GM23338 (cell line): ENCODE data around the gene NECAP2. TPM values are rescaled to one million over a fixed set of nuclear protein-coding genes. Genes with fewer than 3 reads are reported as not detected.
"Not testable (repeated sequence)": the region's sequence is repeated elsewhere in the genome, so short reads cannot be mapped to it uniquely, and the experiment has no call there.

Experiments
- ATAC-seq: fragments of 200-7000 bp; cut with Tn5 transposase; 3 replicates; pipeline ENCODE4 v1.9.1; 2020
- DNase-seq: peaks from one replicate; pipeline ENCODE4 v3.0.0-alpha.2; 2015; ENCODE audit warnings: low spot score
- H2AFZ ChIP-seq: fragments of 200-600 bp; sonication (generic); 2 replicates; pipeline ENCODE4 v1.8.0; 2016; ENCODE audit warnings: antibody characterized with exemption, mild to moderate bottlenecking, moderate library complexity
- H3F3A ChIP-seq: fragments of 200-600 bp; sonication (generic); replicated peaks from 2 replicates; pipeline ENCODE4 v1.8.0; 2017; ENCODE audit warnings: antibody characterized with exemption, mixed run types, low read depth
- H3K27ac ChIP-seq: fragments of 200-600 bp; sonication (generic); 2 replicates; pipeline ENCODE4 v1.6.1; 2016; ENCODE audit warnings: low read depth
- H3K27me3 ChIP-seq: fragments of 200-600 bp; sonication (generic); 2 replicates; pipeline ENCODE4 v1.8.0; 2016; ENCODE audit warnings: mild to moderate bottlenecking, mixed run types, moderate library complexity; ENCODE audit not compliant: insufficient read depth
- H3K36me3 ChIP-seq: fragments of 200-600 bp; sonication (generic); 2 replicates; pipeline ENCODE4 v1.8.0; 2016; ENCODE audit warnings: mild to moderate bottlenecking; ENCODE audit not compliant: insufficient read depth
- H3K4me1 ChIP-seq: fragments of 200-600 bp; sonication (generic); 2 replicates; pipeline ENCODE4 v1.8.0; 2016; ENCODE audit warnings: mild to moderate bottlenecking, moderate library complexity; ENCODE audit not compliant: insufficient read depth
- H3K4me2 ChIP-seq: fragments of 200-600 bp; sonication (generic); 2 replicates; pipeline ENCODE4 v1.7.1; 2017; ENCODE audit warnings: mixed run types
- H3K4me3 ChIP-seq: fragments of 200-600 bp; sonication (generic); 2 replicates; pipeline ENCODE4 v1.6.1; 2016; ENCODE audit warnings: mixed run types
- H3K79me2 ChIP-seq: fragments of 200-600 bp; sonication (generic); replicated peaks from 2 replicates; pipeline ENCODE4 v1.8.0; 2017; ENCODE audit warnings: mild to moderate bottlenecking; ENCODE audit not compliant: insufficient read depth
- H3K9me2 ChIP-seq: fragments of 200-600 bp; sonication (generic); 2 replicates; pipeline ENCODE4 v1.8.0; 2017; ENCODE audit not compliant: insufficient read depth
- H4K20me1 ChIP-seq: fragments of 200-600 bp; sonication (generic); replicated peaks from 2 replicates; pipeline ENCODE4 v1.8.0; 2017; ENCODE audit warnings: mild to moderate bottlenecking; ENCODE audit not compliant: insufficient read depth
- H3K27ac Mint-ChIP-seq: 2 replicates; pipeline ENCODE4 v1.8.0; 2020; ENCODE audit warnings: inconsistent platforms, mild to moderate bottlenecking, moderate library complexity, mixed read lengths
- H3K27me3 Mint-ChIP-seq: 3 replicates; pipeline ENCODE4 v1.8.0; 2022; ENCODE audit warnings: low read depth, mild to moderate bottlenecking, moderate library complexity, mixed read lengths, inconsistent platforms; ENCODE audit not compliant: insufficient read depth, poor library complexity
- H3K36me3 Mint-ChIP-seq: 3 replicates; pipeline ENCODE4 v1.8.0; 2021; ENCODE audit warnings: low read depth, mild to moderate bottlenecking, inconsistent platforms, moderate library complexity, mixed read lengths
- H3K4me1 Mint-ChIP-seq: 3 replicates; pipeline ENCODE4 v1.8.0; 2020; ENCODE audit warnings: mild to moderate bottlenecking, inconsistent platforms, mixed read lengths
- H3K4me3 Mint-ChIP-seq: 3 replicates; pipeline ENCODE4 v1.8.0; 2021; ENCODE audit warnings: moderate library complexity, mild to moderate bottlenecking, inconsistent platforms, mixed read lengths
- H3K9me3 Mint-ChIP-seq: 3 replicates; pipeline ENCODE4 v1.8.0; 2020; ENCODE audit warnings: moderate library complexity, mild to moderate bottlenecking, inconsistent platforms, mixed read lengths
- CREB1 ChIP-seq: fragments of 250-450 bp; sonication (Bioruptor Pico); IDR thresholded peaks from 2 replicates; pipeline ENCODE4 v1.5.0; 2020; ENCODE audit warnings: low read depth, mild to moderate bottlenecking, moderate library complexity
- CTCF ChIP-seq, 2 experiments: fragments of 200-600 bp in 1 of 2; sonication (generic) in 1 of 2; conservative IDR thresholded peaks; 2 replicates each; pipeline versions ENCODE4 v1.5.1 to v1.6.1; 2016 to 2017; ENCODE audit warnings: antibody characterized with exemption in 2 of 2, low read depth in 2 of 2, mild to moderate bottlenecking in 2 of 2, moderate library complexity in 1 of 2
- ETS1 ChIP-seq: IDR thresholded peaks from 2 replicates; pipeline ENCODE4 v1.6.1; 2016; ENCODE audit warnings: antibody characterized with exemption
- EZH2 ChIP-seq: fragments of 200-600 bp; sonication (generic); IDR thresholded peaks from one replicate; pipeline ENCODE4 v1.8.0; 2017; ENCODE audit warnings: antibody characterized with exemption, mild to moderate bottlenecking, low read depth; ENCODE audit not compliant: unreplicated experiment
- EZH2phosphoT487 ChIP-seq: fragments of 200-600 bp; sonication (generic); IDR thresholded peaks from one replicate; pipeline ENCODE4 v1.8.1; 2018; ENCODE audit warnings: antibody characterized with exemption; ENCODE audit not compliant: unreplicated experiment
- NANOG ChIP-seq: IDR thresholded peaks from 2 replicates; pipeline ENCODE4 v1.6.1; 2016; ENCODE audit warnings: antibody characterized with exemption, borderline replicate concordance
- POLR2AphosphoS5 ChIP-seq: IDR thresholded peaks from 2 replicates; pipeline ENCODE4 v1.6.1; 2016; ENCODE audit warnings: antibody characterized with exemption, low read depth
- STAT1 ChIP-seq: IDR thresholded peaks from one replicate; pipeline ENCODE4 v1.6.1; 2016; ENCODE audit warnings: antibody characterized with exemption; ENCODE audit not compliant: unreplicated experiment
- ZNF114 ChIP-seq: fragments of 250-450 bp; sonication (Bioruptor Pico); IDR thresholded peaks from 2 replicates; pipeline ENCODE4 v1.5.0; 2020; ENCODE audit warnings: mild to moderate bottlenecking, moderate library complexity
- ZNF331 ChIP-seq: fragments of 250-450 bp; sonication (Bioruptor Pico); IDR thresholded peaks from 2 replicates; pipeline ENCODE4 v1.5.0; 2020; ENCODE audit warnings: low read depth, mild to moderate bottlenecking, moderate library complexity
- polyA plus RNA-seq: library from polyadenylated mRNA; unstranded; fragments of >200 nt; fragmentation: Nextera tagmentation; extraction: Ambion mirVana; gene quantifications from 2 replicates; pipeline ENCODE4 v1.2.1, GENCODE V29; 2016
- total RNA-seq: library from RNA; depleted of rRNA; stranded (reverse); fragments of >200 nt; shearing (Covaris generic); gene quantifications from 2 replicates; pipeline ENCODE4 v1.2.3, GENCODE V29; 2014
- TF ChIP-seq, protein P1 (sequence below): fragments of 250-450 bp; sonication (Bioruptor Pico); IDR thresholded peaks from 2 replicates; pipeline ENCODE4 v1.5.0; 2020; ENCODE audit warnings: mild to moderate bottlenecking, moderate library complexity

NECAP2 gene
- total and polyA plus RNA-seq, 2 experiments from 2014 or later, result 20.2 to 28.9 TPM

GRCh38 chr1:16451841-16452528 lies 11.5 kb downstream of the NECAP2 start:
- H3K4me2 ChIP-seq, result no peak overlapping the region
- Mint-ChIP-seq H3K27ac (no peak overlapping the region), H3K4me1 (no peaks in the 10 kb centered on the region), H3K9me3 (no peaks in the 10 kb centered on the region), H3K4me3 (no peak overlapping the region), H3K27me3 (no peaks in the 10 kb centered on the region), H3K36me3 (peaks cover 62% of the 10 kb centered on the region)
- H3K4me1 ChIP-seq, result no peaks in the 10 kb centered on the region
- no peaks in the 10 kb centered on the region for H3K9me2 ChIP-seq
- no peak for TF ChIP-seq ETS1
- TF ChIP-seq EZH2phosphoT487, result no peak
- TF ChIP-seq STAT1, result no peak
- TF ChIP-seq ZNF331 (CRISPR knock-in tag), result no peak
- no peak for TF ChIP-seq ZNF114 (CRISPR knock-in tag)
- TF ChIP-seq POLR2AphosphoS5, result no peak
- no peak for TF ChIP-seq CTCF (conservative IDR thresholded peaks at IDR 0.05; ENCODE audit: low read depth in 2 of 2)
- TF ChIP-seq NANOG, result no peak
- TF ChIP-seq EZH2, result no peak
- no peak for TF ChIP-seq CREB1
- TF ChIP-seq, protein P1, sequence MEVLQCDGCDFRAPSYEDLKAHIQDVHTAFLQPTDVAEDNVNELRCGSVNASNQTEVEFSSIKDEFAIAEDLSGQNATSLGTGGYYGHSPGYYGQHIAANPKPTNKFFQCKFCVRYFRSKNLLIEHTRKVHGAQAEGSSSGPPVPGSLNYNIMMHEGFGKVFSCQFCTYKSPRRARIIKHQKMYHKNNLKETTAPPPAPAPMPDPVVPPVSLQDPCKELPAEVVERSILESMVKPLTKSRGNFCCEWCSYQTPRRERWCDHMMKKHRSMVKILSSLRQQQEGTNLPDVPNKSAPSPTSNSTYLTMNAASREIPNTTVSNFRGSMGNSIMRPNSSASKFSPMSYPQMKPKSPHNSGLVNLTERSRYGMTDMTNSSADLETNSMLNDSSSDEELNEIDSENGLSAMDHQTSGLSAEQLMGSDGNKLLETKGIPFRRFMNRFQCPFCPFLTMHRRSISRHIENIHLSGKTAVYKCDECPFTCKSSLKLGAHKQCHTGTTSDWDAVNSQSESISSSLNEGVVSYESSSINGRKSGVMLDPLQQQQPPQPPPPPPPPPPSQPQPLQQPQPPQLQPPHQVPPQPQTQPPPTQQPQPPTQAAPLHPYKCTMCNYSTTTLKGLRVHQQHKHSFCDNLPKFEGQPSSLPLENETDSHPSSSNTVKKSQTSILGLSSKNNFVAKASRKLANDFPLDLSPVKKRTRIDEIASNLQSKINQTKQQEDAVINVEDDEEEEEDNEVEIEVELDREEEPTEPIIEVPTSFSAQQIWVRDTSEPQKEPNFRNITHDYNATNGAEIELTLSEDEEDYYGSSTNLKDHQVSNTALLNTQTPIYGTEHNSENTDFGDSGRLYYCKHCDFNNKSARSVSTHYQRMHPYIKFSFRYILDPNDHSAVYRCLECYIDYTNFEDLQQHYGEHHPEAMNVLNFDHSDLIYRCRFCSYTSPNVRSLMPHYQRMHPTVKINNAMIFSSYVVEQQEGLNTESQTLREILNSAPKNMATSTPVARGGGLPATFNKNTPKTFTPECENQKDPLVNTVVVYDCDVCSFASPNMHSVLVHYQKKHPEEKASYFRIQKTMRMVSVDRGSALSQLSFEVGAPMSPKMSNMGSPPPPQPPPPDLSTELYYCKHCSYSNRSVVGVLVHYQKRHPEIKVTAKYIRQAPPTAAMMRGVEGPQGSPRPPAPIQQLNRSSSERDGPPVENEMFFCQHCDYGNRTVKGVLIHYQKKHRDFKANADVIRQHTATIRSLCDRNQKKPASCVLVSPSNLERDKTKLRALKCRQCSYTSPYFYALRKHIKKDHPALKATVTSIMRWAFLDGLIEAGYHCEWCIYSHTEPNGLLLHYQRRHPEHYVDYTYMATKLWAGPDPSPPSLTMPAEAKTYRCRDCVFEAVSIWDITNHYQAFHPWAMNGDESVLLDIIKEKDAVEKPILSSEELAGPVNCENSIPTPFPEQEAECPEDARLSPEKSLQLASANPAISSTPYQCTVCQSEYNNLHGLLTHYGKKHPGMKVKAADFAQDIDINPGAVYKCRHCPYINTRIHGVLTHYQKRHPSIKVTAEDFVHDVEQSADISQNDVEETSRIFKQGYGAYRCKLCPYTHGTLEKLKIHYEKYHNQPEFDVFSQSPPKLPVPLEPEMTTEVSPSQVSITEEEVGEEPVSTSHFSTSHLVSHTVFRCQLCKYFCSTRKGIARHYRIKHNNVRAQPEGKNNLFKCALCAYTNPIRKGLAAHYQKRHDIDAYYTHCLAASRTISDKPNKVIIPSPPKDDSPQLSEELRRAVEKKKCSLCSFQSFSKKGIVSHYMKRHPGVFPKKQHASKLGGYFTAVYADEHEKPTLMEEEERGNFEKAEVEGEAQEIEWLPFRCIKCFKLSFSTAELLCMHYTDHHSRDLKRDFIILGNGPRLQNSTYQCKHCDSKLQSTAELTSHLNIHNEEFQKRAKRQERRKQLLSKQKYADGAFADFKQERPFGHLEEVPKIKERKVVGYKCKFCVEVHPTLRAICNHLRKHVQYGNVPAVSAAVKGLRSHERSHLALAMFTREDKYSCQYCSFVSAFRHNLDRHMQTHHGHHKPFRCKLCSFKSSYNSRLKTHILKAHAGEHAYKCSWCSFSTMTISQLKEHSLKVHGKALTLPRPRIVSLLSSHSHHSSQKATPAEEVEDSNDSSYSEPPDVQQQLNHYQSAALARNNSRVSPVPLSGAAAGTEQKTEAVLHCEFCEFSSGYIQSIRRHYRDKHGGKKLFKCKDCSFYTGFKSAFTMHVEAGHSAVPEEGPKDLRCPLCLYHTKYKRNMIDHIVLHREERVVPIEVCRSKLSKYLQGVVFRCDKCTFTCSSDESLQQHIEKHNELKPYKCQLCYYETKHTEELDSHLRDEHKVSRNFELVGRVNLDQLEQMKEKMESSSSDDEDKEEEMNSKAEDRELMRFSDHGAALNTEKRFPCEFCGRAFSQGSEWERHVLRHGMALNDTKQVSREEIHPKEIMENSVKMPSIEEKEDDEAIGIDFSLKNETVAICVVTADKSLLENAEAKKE (CRISPR knock-in tag), result no peak
- no peak overlapping the region for H3K27ac ChIP-seq
- no peaks in the 10 kb centered on the region for H3K79me2 ChIP-seq
- H3K27me3 ChIP-seq, result no peaks in the 10 kb centered on the region
- H3K36me3 ChIP-seq, result peaks cover 13% of the 10 kb centered on the region; the same call in 1 of the 2 replicates
- no peak for ATAC-seq
- H3K4me3 ChIP-seq, result no peak overlapping the region
- H4K20me1 ChIP-seq, result 0 out of 2 replicates have a peak, but pooled peaks cover 4% of the 10 kb centered on the region
- no peaks in the 10 kb centered on the region for H3F3A ChIP-seq
- DNase-seq, result no peak
- no peak overlapping the region for H2AFZ ChIP-seq

GRCh38 chr1:16454909-16455308 lies 14.4 kb downstream of the NECAP2 start:
- H3K4me3 Mint-ChIP-seq, result not testable (repeated sequence)

More at GRCh38 chr1:16454909-16455308, 14.4 kb downstream of the NECAP2 start:
- not testable (repeated sequence) for ATAC-seq, H3K9me3 Mint-ChIP-seq, H3K27me3 Mint-ChIP-seq, H4K20me1 ChIP-seq, H3K27ac Mint-ChIP-seq, H3K27me3 ChIP-seq, H3K9me2 ChIP-seq, H3K4me2 ChIP-seq, H2AFZ ChIP-seq, H3K4me1 Mint-ChIP-seq, DNase-seq, H3K27ac ChIP-seq, H3F3A ChIP-seq, H3K4me3 ChIP-seq, H3K4me1 ChIP-seq, H3K79me2 ChIP-seq
- peaks cover 25% of the 10 kb centered on the region for H3K36me3 ChIP-seq
- H3K36me3 Mint-ChIP-seq, result peaks cover 57% of the 10 kb centered on the region
